ENCODE measurements around the gene MYF5. TPM values are rescaled to one million over a fixed set of nuclear protein-coding genes. Genes with fewer than 3 reads are reported as not detected.

Gene MYF5
- polyA plus RNA-seq, 4 donors: 0.14 TPM; not detected in 3

DNA sequence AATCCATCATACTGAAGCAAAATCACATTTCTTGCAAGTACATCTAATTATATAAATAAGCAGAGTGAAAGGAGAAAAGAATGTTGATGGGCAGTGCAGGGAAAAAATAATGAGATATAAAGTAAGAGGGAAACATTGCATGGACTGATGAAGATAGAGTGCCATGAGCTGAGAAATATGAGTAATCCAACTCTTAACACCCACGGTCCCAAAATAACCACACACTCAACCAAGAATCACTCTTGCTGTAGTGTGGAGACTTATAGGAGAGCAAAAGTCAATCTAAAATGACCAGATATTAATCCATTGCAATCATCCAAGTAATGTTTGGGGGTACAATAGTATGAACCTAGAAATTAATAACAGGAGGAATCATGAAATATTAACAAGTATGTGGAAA lies 40.2 kb downstream of the MYF5 start:
- no peak for DNase-seq (ENCODE audit: low read depth in 4 of 4, low spot score in 2 of 4)

DNA sequence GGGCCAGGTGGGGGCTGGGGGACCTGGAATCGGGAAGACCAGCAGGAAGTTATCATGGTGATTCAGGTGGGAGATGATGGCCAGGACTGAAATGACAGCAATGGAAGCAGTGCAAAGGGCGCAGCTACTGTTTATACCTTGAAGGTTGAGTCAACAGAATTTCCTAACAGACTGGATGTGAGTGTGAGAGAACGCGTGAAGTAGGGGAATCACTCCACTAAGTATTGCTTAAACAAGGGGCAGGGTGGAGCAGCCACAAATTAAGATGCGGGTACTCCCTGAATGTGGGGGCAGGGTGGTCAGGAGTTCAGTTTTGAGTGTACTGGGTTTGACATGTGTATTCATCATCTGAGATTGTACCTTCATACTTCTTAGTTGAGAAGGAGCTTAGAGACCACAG lies 45.1 kb downstream of the MYF5 start:
- DNase-seq (ENCODE audit: low read depth in 4 of 4, low spot score in 2 of 4): no peak

DNA sequence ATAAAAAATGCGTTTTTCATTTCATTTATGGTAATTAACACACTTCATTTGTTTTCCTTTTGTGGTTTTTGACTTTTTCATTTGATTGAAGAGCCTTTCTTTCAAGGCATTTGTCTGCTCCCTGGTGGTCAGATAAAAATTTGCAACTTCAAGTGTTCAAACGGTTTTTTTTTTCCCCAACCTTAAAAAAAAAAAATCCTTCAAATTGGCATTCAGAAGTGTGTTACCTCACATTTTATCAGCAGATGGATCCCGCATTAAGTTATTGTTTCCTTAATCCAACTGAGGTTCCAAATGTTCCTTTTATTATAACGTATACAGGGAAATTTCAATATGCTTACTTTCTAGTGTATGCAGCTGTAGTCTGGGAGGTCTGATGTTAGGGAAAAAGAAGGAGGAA lies 47.2 kb downstream of the MYF5 start:
- peak in 3 of 4 donors; percentile 6 to 51 (median 25) for DNase-seq (ENCODE audit: low read depth in 4 of 4, low spot score in 2 of 4)

GRCh38 chr12:80766210-80766609 lies 49.5 kb downstream of the MYF5 start:
- no peak for DNase-seq (ENCODE audit: low read depth in 4 of 4, low spot score in 2 of 4)

DNA sequence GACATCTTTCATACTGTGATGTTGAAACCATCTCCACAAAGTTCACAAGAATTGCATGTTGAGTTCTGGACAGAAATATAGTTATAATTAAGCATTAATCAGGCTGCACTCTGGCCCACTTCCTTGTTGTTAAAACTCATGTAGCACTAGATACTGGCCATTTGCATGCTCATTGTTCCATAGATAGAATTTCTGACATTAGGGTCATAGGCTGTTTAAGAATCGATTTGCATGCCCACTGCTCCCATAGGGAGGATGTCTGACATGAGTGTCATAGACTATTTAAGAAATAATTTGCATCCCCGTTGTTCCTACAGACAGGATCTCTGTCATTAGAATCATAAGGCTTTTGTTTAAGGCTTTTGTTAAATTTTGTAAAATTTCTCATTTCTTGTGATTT lies 50.2 kb downstream of the MYF5 start:
- no peak for DNase-seq (ENCODE audit: low read depth in 4 of 4, low spot score in 2 of 4)

Other genes with a start within 250 kb of the MYF5 start
- under 1 TPM; 0.06 to 0.23 (median 0.12) TPM for gene MYF6, start 9.3 kb upstream of the MYF5 start, polyA plus RNA-seq (ENCODE audit: insufficient read length in 4 of 4)
- 10 to 100 TPM; 18.3 to 23.0 (median 20.1) TPM for gene LIN7A, start 221.0 kb downstream of the MYF5 start, polyA plus RNA-seq (ENCODE audit: insufficient read length in 4 of 4)

Data from left renal cortex interstitium (tissue), 4 donors.